Measurements from ENCODE around the gene RGS9BP. TPM values are rescaled to one million over a fixed set of nuclear protein-coding genes. Genes with fewer than 3 reads are reported as not detected.
"Not testable (repeated sequence)": the region's sequence is repeated elsewhere in the genome, so short reads cannot be mapped to it uniquely, and the experiment has no call there.

RGS9BP gene
- total RNA-seq, 1 donor from 2014 or later: 2.0 TPM

GRCh38 chr19:32650671-32651070, 25.0 kb upstream of the RGS9BP start:
- no peak for TF ChIP-seq CTCF (IDR thresholded peaks at IDR 0.05)
- Histone ChIP-seq H3K27ac (no peak overlapping the region), H3K36me3 (peaks cover 49% of the 10 kb centered on the region), H3K4me1 (peaks cover 8% of the 10 kb centered on the region), H3K4me3 (no peak overlapping the region), H3K27me3 (no peaks in the 10 kb centered on the region), H3K9me3 (no peaks in the 10 kb centered on the region)
- no peak for ATAC-seq
- no peak for DNase-seq
- intact Hi-C loops (cut with DNase I): no loop called here

GRCh38 chr19:32651729-32652140, 23.9 kb upstream of the RGS9BP start:
- Histone ChIP-seq H3K4me1 (peaks cover 8% of the 10 kb centered on the region), H3K27ac (no peak overlapping the region), H3K4me3 (no peak overlapping the region), H3K9me3 (no peaks in the 10 kb centered on the region), H3K36me3 (peaks cover 56% of the 10 kb centered on the region), H3K27me3 (no peaks in the 10 kb centered on the region)
- intact Hi-C loops (cut with DNase I): no loop called here
- ATAC-seq: peak; percentile 61
- no peak for TF ChIP-seq CTCF (IDR thresholded peaks at IDR 0.05)
- DNase-seq: no peak

- intact Hi-C loops (cut with DNase I); DNase-seq; H3K9me3 ChIP-seq; ATAC-seq; H3K4me3 ChIP-seq; H3K27me3 ChIP-seq; H3K4me1 ChIP-seq; H3K27ac ChIP-seq: not testable (repeated sequence)
- peaks cover 54% of the 10 kb centered on the region for H3K36me3 ChIP-seq
Observed at GRCh38 chr19:32652331-32652730, 23.3 kb upstream of the RGS9BP start.

DNA sequence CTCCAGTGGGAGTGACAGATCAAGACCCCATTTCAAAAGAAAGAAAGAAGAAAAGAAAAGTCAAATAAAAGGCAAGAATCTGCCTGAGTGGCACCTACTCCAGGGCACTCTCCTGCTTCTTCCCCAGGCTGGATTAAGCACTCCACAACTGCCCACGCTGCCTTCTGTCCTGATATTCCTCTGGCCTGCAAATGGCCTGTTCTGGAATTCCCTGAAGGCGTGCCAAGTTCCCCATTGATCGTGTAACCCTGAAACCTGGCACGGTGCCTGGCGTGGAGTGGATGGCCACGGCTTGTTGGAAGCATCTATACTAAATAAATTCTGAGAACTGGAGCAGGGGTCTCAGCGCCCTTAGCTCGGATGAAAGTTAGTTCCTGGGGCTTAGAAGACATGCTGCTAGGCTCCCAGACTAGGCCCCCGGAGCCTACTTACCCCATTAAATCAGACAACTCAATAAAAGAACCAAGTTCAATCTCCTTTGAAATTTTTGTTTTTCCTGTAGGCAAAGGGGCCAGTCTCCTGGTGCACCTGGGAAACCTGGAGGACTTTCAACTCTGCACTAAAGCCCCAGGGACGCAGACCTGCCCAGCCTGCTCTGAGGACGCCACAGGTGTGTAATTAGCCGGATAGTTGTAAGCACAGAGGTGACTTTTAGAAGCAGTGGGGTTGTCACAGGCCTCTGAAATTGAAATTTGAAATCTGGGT, 22.6 kb upstream of the RGS9BP start:
- intact Hi-C loops (cut with DNase I): no loop called here
- DNase-seq: peak; percentile 83
- peak; percentile 62 for ATAC-seq
- Histone ChIP-seq H3K4me1 (peaks cover 8% of the 10 kb centered on the region), H3K4me3 (no peak overlapping the region), H3K27ac (no peak overlapping the region), H3K36me3 (peaks cover 48% of the 10 kb centered on the region), H3K27me3 (no peaks in the 10 kb centered on the region), H3K9me3 (no peaks in the 10 kb centered on the region)
- TF ChIP-seq CTCF (IDR thresholded peaks at IDR 0.05): no peak

GRCh38 chr19:32653599-32653915, 22.1 kb upstream of the RGS9BP start:
- TF ChIP-seq CTCF (IDR thresholded peaks at IDR 0.05): no peak
- H3K9me3 ChIP-seq: no peaks in the 10 kb centered on the region
- DNase-seq (no peak), ATAC-seq (no peak)
- peaks cover 8% of the 10 kb centered on the region for H3K4me1 ChIP-seq
- H3K4me3 ChIP-seq: no peak overlapping the region
- no peak overlapping the region for H3K27ac ChIP-seq
- peaks cover 48% of the 10 kb centered on the region for H3K36me3 ChIP-seq
- no peaks in the 10 kb centered on the region for H3K27me3 ChIP-seq
- intact Hi-C loops (cut with DNase I): no loop called here

DNA sequence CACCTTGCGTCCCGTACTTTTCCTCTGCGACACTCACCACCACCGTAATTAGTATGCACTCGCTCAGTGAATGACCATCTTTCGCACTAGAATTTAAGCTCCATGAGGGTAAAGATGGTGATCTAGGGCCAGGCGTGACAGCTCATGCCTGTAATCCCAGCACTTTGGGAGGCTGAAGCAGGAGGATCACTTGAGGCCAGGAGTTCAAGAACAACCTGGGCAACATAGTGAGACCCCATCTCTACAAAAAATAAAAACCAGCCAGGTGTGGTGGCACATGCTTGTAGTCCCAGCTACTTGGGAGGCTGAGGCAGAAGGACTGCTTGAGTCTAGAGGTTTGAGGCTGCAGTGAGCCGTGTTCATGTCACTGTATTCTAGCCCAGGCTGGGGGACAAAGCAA, 19.3 kb upstream of the RGS9BP start:
- H3K27me3 ChIP-seq; H3K4me3 ChIP-seq; DNase-seq; H3K27ac ChIP-seq; intact Hi-C loops (cut with DNase I); ATAC-seq; H3K4me1 ChIP-seq; H3K9me3 ChIP-seq: not testable (repeated sequence)
- peaks cover 36% of the 10 kb centered on the region for H3K36me3 ChIP-seq

- DNase-seq: no peak
- no peak for ATAC-seq
- Histone ChIP-seq H3K27me3 (no peaks in the 10 kb centered on the region), H3K9me3 (no peaks in the 10 kb centered on the region), H3K4me1 (peaks cover under 1% of the 10 kb centered on the region), H3K27ac (no peak overlapping the region), H3K4me3 (no peak overlapping the region), H3K36me3 (peaks cover 36% of the 10 kb centered on the region)
- intact Hi-C loops (cut with DNase I): no loop called here
- no peak for TF ChIP-seq CTCF (IDR thresholded peaks at IDR 0.05)
Observed at GRCh38 chr19:32658075-32658474, 17.6 kb upstream of the RGS9BP start.
